ENCODE measurements around the gene REPS1. TPM values are rescaled to one million over a fixed set of nuclear protein-coding genes. Genes with fewer than 3 reads are reported as not detected.

The REPS1 gene
- total and polyA plus RNA-seq, 2 donors from 2014 or later = 33.4 to 37.0 TPM

GRCh38 chr6:138977646-138978167 lies 10.3 kb downstream of the REPS1 start:
- TF ChIP-seq, protein P1, sequence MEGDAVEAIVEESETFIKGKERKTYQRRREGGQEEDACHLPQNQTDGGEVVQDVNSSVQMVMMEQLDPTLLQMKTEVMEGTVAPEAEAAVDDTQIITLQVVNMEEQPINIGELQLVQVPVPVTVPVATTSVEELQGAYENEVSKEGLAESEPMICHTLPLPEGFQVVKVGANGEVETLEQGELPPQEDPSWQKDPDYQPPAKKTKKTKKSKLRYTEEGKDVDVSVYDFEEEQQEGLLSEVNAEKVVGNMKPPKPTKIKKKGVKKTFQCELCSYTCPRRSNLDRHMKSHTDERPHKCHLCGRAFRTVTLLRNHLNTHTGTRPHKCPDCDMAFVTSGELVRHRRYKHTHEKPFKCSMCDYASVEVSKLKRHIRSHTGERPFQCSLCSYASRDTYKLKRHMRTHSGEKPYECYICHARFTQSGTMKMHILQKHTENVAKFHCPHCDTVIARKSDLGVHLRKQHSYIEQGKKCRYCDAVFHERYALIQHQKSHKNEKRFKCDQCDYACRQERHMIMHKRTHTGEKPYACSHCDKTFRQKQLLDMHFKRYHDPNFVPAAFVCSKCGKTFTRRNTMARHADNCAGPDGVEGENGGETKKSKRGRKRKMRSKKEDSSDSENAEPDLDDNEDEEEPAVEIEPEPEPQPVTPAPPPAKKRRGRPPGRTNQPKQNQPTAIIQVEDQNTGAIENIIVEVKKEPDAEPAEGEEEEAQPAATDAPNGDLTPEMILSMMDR (IDR thresholded peaks at IDR 0.05; ENCODE audit: borderline replicate concordance, extremely low read depth, insufficient read depth) = no peak
- intact Hi-C loops (cut with DNase I) = no loop called here
- FAIRE-seq (no peak), DNase-seq (no peak)
- Histone ChIP-seq H3K4me3 (ENCODE audit: low read length in 3 of 3) (no peak overlapping the region), H3K9me3 (ENCODE audit: control insufficient read depth in 2 of 3, insufficient read depth in 1 of 3, low read length in 3 of 3) (no peaks in the 10 kb centered on the region), H3K27me3 (ENCODE audit: control insufficient read depth, insufficient read depth, low read length) (no peaks in the 10 kb centered on the region), H3K27ac (ENCODE audit: low read depth in 2 of 2, low read length in 2 of 2) (no peak overlapping the region), H3K36me3 (ENCODE audit: control insufficient read depth in 2 of 3, insufficient read depth in 3 of 3, low read length in 3 of 3) (no peaks in the 10 kb centered on the region), H3K9ac (ENCODE audit: low read length in 3 of 3) (no peak overlapping the region), H3K4me1 (ENCODE audit: control insufficient read depth in 2 of 3, insufficient read depth in 2 of 3, low read depth in 1 of 3, low read length in 3 of 3) (peaks cover 0 to 10% (median 0%) of the 10 kb centered on the region in 3 donors)

DNA sequence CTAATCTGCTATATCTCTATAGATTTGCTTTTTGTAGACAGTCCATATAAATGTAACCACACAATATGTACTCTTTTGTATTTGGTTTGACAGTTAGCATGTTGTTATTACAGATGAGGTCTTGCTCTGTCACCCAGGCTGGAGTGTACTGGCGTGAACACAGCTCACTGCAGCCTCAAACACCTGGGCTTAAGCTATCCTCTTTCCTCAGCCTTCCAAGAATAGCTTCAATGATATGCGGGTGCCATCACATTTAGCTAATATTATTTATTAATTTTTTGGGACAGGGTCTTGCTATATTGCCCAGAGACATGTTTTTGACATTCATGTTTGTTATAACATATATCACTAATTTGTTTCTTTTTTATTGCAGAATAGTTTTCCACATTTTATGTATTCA lies 10.8 kb downstream of the REPS1 start:
- DNase-seq (no peak), FAIRE-seq (no peak)
- no peaks in the 10 kb centered on the region for H3K9me3 ChIP-seq (ENCODE audit: control insufficient read depth in 2 of 3, insufficient read depth in 1 of 3, low read length in 3 of 3)
- no peak overlapping the region for H3K4me3 ChIP-seq (ENCODE audit: low read length in 3 of 3)
- H3K27me3 ChIP-seq (ENCODE audit: control insufficient read depth, insufficient read depth, low read length) = no peaks in the 10 kb centered on the region
- H3K4me1 ChIP-seq (ENCODE audit: control insufficient read depth in 2 of 3, insufficient read depth in 2 of 3, low read depth in 1 of 3, low read length in 3 of 3) = peaks cover 0 to 11% (median under 1%) of the 10 kb centered on the region in 3 donors
- H3K27ac ChIP-seq (ENCODE audit: low read depth in 2 of 2, low read length in 2 of 2) = no peak overlapping the region
- TF ChIP-seq, protein P1 (IDR thresholded peaks at IDR 0.05; ENCODE audit: borderline replicate concordance, extremely low read depth, insufficient read depth) = no peak
- H3K9ac ChIP-seq (ENCODE audit: low read length in 3 of 3) = no peak overlapping the region
- intact Hi-C loops (cut with DNase I) = no loop called here
- H3K36me3 ChIP-seq (ENCODE audit: control insufficient read depth in 2 of 3, insufficient read depth in 3 of 3, low read length in 3 of 3) = no peaks in the 10 kb centered on the region

- intact Hi-C loops (cut with DNase I) = no loop called here
- Histone ChIP-seq H3K27ac (ENCODE audit: low read depth in 2 of 2, low read length in 2 of 2) (no peak overlapping the region), H3K36me3 (ENCODE audit: control insufficient read depth in 2 of 3, insufficient read depth in 3 of 3, low read length in 3 of 3) (no peaks in the 10 kb centered on the region), H3K9ac (ENCODE audit: low read length in 3 of 3) (no peak overlapping the region), H3K4me3 (ENCODE audit: low read length in 3 of 3) (no peak overlapping the region), H3K9me3 (ENCODE audit: control insufficient read depth in 2 of 3, insufficient read depth in 1 of 3, low read length in 3 of 3) (no peaks in the 10 kb centered on the region), H3K27me3 (ENCODE audit: control insufficient read depth, insufficient read depth, low read length) (no peaks in the 10 kb centered on the region), H3K4me1 (ENCODE audit: control insufficient read depth in 2 of 3, insufficient read depth in 2 of 3, low read depth in 1 of 3, low read length in 3 of 3) (peaks cover 0 to 15% (median 12%) of the 10 kb centered on the region in 3 donors)
- TF ChIP-seq, protein P1 (IDR thresholded peaks at IDR 0.05; ENCODE audit: borderline replicate concordance, extremely low read depth, insufficient read depth) = no peak
- DNase-seq (no peak), FAIRE-seq (no peak)
Observed at GRCh38 chr6:138975815-138976214, 12.2 kb downstream of the REPS1 start.

Measured in kidney (tissue), 14 donors.